HEK293 (cell line): ENCODE measurements around the gene WNT7B.

Experiments used
- GLI2 ChIP-seq: fragments of 450-650 bp; formaldehyde crosslinking; IDR thresholded peaks from 2 replicates; pipeline ENCODE4; 2017; ENCODE audit warnings: missing biosample characterization, missing genetic modification characterization, low read depth, borderline replicate concordance
- TF ChIP-seq, protein P1 (sequence below): fragments of 450-650 bp; formaldehyde crosslinking; IDR thresholded peaks from 2 replicates; pipeline ENCODE4 v1.5.1; 2016; ENCODE audit warnings: missing biosample characterization, missing genetic modification characterization
- TF ChIP-seq, protein P2 (sequence below): fragments of 450-650 bp; formaldehyde crosslinking; IDR thresholded peaks from 2 replicates; pipeline ENCODE4 v1.5.1; 2016; ENCODE audit warnings: missing biosample characterization, missing genetic modification characterization
- TF ChIP-seq, protein P3 (sequence below): fragments of 450-650 bp; formaldehyde crosslinking; IDR thresholded peaks from 2 replicates; pipeline ENCODE4 v1.5.1; 2016; ENCODE audit warnings: missing biosample characterization, missing genetic modification characterization

DNA sequence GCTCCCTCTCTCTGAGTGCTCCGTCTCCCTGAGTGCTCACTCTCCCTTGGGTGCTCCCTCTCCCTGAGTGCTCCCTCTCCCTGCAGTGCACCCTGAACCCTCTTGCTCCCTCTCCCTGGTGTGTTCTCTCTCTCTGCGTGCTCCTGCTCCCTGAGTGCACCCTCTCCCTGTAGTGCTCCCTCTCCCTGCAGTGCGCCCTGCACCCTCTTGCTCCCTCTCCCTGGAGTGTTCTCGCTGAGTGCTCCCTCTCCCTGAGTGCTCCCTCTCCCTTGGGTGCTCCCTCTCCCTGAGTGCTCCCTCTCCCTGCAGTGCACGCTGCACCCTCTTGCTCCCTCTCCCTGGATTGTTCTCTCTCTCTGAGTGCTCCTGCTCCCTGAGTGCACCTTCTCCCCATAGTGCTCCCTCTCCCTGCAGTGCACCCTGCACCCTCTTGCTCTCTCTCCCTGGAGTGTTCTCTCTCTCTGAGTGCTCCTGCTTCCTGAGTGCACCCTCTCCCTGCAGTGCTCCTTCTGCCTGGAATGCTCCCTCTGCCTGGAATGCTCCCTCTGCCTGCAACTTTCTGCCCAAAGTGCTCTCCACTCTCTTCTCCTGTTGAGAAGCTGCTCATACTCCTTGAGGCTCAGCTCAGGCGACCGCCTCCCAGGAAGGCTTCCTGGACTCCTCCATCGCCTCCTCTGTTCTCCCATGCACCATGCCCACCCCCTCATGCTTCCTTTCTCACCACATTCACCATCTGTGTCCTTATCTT, 48.4 kb upstream of the WNT7B start:
- TF ChIP-seq, protein P1, sequence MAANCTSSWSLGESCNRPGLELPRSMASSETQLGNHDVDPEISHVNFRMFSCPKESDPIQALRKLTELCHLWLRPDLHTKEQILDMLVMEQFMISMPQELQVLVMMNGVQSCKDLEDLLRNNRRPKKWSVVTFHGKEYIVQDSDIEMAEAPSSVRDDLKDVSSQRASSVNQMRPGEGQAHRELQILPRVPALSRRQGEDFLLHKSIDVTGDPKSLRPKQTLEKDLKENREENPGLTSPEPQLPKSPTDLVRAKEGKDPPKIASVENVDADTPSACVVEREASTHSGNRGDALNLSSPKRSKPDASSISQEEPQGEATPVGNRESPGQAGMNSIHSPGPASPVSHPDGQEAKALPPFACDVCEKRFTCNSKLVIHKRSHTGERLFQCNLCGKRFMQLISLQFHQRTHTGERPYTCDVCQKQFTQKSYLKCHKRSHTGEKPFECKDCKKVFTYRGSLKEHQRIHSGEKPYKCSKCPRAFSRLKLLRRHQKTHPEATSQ (tag by site-specific recombination): no peak
- TF ChIP-seq, protein P2, sequence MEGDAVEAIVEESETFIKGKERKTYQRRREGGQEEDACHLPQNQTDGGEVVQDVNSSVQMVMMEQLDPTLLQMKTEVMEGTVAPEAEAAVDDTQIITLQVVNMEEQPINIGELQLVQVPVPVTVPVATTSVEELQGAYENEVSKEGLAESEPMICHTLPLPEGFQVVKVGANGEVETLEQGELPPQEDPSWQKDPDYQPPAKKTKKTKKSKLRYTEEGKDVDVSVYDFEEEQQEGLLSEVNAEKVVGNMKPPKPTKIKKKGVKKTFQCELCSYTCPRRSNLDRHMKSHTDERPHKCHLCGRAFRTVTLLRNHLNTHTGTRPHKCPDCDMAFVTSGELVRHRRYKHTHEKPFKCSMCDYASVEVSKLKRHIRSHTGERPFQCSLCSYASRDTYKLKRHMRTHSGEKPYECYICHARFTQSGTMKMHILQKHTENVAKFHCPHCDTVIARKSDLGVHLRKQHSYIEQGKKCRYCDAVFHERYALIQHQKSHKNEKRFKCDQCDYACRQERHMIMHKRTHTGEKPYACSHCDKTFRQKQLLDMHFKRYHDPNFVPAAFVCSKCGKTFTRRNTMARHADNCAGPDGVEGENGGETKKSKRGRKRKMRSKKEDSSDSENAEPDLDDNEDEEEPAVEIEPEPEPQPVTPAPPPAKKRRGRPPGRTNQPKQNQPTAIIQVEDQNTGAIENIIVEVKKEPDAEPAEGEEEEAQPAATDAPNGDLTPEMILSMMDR (tag by site-specific recombination): no peak
- TF ChIP-seq, protein P3, sequence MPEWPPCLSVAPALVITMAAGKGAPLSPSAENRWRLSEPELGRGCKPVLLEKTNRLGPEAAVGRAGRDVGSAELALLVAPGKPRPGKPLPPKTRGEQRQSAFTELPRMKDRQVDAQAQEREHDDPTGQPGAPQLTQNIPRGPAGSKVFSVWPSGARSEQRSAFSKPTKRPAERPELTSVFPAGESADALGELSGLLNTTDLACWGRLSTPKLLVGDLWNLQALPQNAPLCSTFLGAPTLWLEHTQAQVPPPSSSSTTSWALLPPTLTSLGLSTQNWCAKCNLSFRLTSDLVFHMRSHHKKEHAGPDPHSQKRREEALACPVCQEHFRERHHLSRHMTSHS: no peak
- TF ChIP-seq GLI2 (tag by site-specific recombination): no peak
